Activated naive CD4-positive, alpha-beta T cell treated with Interleukin-2 at 50 U/mL for 16 hours (primary cell): Measurements from ENCODE around the gene SIRPD.

Experiments
- DNase-seq: peaks from one replicate; pipeline ENCODE4 v3.0.0-alpha.2; 2020

SIRPD gene

DNA sequence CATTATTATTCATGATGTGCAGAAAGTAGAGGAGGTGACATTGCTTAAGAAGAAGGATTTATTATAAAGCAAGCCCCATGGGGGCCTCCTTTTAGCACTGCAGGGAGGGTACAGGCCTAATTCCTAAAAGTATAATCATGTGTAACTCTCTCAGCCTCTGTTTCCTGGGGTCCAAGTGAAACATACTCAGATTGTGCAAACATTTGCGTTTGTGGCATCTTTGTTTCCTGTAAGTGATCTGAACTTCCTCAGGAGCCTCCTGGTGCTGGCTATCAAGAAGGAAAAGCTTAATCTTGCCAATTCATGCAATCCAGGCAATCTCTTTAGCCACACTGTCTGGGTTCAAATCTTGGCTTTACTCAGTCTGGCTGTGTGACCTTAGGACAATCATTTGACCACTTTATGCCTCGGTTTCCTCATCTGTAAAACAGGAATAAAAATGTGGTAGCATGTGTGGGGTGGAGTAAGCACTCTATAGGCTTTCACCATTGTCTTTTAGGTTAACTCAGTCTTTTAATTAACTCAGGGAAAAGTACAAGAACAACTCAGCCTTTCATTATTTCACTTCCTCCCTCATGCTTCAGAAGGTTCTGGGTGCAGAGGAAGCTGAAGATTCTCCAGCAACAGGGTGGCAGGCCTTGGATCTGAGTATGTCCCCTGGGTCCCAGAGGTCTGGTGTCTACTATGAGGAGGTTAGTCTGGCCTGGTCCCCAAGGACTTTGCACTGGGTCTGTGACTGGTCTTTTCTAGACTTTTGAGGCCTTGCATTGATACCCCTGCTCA, 65.5 kb downstream of the SIRPD start:
- no peak for DNase-seq

DNA sequence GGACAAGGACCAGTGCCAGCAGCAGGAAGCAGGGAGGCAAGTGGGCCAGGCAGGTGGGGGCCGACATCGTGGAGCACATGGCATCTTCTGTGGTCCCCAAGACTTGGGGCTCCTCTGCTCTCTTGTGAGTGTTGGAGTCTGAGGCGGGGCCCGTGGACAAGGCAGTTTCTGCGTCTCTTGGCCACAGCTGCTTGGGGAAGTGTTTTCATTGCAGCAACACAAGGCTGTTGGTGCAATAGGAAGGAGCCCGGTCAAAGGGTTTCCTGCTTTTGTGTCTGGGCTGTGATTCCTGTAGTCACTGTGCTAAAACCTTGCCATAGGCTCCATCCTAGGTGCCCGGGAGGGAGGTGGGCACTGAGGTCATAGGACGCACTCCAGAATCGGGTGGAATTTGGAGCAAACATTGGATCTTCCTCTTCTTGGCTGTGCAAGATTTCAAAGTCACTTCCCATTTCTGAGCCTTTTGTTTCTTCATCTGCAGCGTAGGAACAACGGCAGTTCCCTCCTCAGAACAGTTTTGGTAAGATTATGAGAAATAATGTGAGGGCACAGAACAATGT, 66.1 kb downstream of the SIRPD start, which contains the start of gene SIRPB2:
Gene SIRPB2, minus strand, starts transcription at position 140 of the 560 bp plus-strand sequence. Its CDS starts 61 bp downstream, at position 79.
- DNase-seq: no peak

GRCh38 chr20:1490643-1491195, 66.8 kb downstream of the SIRPD start:
- no peak for DNase-seq

GRCh38 chr20:1489764-1490436, 67.6 kb downstream of the SIRPD start:
- DNase-seq: no peak

DNA sequence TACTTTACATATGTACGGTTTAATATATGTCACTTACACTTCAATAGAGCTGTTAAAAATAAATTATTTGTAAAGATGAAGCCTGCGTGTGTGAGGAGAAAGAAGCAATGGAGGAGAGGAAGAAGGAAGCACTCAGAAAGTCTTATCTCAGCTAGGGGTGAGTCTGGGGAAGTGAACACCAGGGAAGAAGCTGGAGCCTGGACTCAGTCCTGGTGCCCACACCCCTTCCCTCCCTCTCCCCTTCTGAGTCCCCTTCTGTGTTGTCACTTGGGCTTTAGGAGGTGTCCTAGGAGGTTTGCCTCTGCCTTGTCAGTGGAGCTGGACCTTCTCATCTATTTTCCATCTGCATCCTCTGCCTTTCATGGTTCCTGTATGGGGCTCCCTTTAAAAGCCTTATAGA, 68.2 kb downstream of the SIRPD start:
- DNase-seq: no peak

DNA sequence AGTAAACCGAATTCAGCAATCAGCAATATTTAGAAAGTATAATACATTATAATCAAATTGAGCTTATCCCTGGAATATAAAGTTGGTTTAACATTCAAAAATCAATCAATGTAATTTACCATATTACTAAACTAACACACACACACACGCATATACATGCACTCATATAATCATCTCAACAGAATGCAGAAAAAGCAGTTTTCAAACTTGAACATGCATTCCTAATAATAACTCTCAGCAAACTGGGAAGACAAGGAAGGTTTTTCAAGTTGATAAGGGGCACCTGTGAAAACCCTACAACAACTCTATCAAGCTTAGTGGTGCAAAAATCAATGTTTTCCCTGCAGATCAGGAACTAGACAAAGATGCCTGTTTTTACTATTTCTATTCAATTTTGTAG, 70.9 kb downstream of the SIRPD start:
- no peak for DNase-seq

GRCh38 chr20:1484438-1485116, 72.9 kb downstream of the SIRPD start:
- no peak for DNase-seq
